ENCODE data around the gene PCA3.
"Not testable (repeated sequence)": the region's sequence is repeated elsewhere in the genome, so short reads cannot be mapped to it uniquely, and the experiment has no call there.

The PCA3 gene

DNA sequence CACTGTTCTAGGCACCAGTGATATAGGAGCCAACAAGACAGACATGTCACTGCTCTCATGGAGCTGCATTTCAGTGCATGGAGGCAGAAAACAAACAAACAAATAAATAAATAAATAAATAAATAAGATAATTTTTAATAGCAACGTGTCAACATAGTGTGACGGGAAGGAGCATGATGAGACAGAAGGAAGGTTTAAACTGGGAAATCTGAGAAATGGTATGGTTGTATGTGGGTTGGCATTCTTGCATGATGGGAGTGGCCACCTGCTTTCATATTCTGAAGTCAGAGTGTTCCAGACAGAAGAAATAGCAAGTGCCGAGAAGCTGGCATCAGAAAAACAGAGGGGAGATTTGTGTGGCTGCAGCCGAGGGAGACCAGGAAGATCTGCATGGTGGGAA is at the start of gene PCA3:
Gene PCA3, plus strand, starts transcription at position 301 of the 400 bp plus-strand sequence.
- DNase-seq = no peak

DNA sequence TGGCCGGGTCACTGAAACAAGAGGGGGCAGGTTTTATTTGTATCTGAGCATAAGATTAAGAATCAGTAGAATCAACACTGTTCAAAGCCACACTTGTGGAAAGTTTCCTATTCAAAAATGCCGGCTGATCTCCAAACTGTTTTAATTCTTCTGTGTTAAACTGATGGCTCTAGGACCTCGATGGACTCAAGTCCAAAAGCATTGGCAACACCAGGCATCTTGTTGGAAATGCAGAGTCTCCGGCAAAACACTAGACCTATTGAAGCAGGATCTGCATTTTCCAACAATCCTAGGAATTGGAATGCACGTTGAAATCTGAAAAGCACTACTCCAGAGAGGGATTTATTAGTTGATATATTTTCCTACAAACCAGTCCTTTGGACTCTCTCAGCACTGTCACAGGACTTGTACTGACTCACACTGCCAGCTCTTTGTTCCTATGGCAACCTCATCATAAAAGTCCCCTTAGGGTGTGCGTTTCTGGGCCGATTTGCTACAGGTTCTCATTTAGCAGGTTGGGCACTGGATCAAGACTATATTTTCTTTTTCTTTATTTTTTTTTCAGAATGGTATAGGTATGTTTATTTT is 48.1 kb upstream of the PCA3 start:
- DNase-seq = no peak

DNA sequence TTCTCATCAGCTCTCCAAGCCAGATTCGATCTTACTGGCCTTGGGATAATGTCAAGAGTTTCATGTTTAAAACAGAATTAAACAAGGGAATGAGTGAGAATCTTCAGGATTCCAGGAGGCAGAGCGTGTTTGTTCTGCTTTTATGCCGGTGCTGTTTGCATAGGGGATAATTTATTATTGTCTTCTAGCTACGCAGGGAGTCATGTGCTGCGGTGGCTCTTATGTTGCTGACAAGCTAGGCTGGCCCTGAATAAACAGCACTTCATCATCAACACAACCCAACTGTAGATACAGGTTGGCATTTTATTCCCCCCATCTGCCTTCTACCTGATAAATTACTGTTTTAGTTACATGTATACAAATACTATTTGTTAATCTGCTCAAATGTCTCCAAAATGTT is 47.1 kb upstream of the PCA3 start:
- no peak for DNase-seq

GRCh38 chr9:76717613-76718012 is 46.6 kb upstream of the PCA3 start:
- DNase-seq = no peak

DNA sequence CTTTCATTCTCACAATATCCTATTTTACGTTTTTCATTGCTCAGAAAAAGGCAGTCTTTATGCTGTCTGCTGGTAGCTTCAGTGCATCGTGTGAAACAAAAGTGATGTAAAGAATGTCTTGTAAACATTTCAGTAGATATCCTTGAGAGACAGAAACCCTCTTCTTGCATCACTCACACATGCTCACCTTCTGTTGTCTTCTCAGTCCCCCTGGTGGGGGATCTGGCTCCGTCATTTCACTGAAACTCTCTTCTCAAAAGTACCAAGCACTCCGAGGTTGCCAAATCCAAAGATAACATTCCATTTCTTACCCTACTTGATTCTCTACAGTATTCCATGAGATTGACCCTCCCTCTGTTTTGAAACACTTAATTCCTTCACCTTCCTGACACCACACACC is 46.1 kb upstream of the PCA3 start:
- no peak for DNase-seq

DNA sequence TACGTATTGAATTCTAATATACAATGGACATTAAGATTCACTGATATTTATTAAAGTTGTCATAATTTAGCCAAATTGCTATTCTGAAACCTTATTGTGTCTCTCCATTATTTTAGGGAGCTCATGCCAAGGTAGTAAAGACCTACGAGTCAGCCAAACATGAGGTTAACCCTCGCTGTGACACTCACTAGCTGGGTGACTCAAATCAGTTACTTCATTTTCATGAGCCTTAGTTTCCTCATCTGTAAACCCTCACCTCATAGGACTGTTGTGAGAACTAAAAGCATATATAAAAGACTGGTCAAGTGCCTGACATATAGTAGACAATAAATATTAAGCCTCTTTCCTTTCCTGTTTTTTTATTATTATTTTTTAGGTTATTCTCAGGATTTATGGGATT is 44.0 kb upstream of the PCA3 start:
- DNase-seq = no peak

GRCh38 chr9:76725011-76725546 is 39.2 kb upstream of the PCA3 start:
- DNase-seq = no peak

DNA sequence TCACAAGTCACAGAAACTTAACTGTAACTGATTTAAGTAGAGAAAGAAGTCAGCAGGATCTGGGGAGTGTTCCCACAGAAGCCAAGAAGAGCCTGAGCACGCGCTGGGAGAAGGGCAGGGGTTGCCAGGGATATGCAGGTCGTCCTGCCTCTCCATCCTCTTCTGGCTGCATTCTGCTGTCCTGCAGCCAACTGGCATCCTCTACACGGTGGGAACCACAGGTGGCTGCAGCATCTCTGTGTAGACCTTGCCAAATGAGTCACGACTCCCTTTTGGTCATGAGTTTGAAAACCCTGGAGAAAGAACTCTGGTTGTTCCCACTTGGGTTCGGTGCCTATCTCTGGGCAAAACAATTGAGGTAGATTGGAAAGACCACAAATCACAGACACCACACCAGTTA is 38.4 kb upstream of the PCA3 start:
- DNase-seq = no peak

DNA sequence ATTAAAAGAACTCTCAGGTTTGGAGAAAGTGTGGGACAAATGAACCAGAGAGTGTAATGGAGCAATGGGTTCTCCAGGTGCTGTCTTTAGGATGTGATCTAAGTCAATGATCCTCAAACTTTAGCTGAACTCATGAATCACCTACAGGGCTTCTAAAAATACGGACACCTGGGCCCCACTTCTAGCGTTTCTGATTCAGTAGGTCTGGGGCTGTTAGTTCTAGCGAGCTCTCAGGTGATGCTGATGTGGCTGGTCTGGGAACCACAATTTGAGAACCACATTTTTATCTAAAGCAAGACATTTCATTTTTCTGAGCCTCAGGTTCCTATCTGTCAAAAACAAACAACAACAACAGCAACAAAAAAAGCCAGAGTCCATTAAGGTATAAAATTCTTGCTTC is 35.1 kb upstream of the PCA3 start:
- DNase-seq = no peak

GRCh38 chr9:76729980-76730737 is 34.1 kb upstream of the PCA3 start:
- no peak for DNase-seq

DNA sequence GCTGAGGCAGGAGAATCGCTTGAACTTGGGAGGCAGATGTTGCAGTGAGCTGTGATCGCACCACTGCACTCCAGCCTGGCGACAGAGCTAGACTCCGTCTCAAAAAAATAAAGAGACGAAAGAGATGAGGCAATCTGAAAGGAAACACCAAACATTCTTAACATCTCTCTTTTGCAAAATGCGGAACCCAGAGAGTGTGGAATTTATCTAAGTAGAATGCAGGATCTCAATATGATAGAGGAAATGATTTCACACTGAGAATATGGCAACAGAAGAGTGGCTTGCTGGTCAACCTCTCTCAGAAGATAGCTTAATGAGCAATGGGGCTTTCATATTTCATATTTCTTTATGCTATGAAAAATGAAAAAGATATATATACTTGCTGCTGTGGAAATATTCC is 33.4 kb upstream of the PCA3 start:
- no peak for DNase-seq

DNA sequence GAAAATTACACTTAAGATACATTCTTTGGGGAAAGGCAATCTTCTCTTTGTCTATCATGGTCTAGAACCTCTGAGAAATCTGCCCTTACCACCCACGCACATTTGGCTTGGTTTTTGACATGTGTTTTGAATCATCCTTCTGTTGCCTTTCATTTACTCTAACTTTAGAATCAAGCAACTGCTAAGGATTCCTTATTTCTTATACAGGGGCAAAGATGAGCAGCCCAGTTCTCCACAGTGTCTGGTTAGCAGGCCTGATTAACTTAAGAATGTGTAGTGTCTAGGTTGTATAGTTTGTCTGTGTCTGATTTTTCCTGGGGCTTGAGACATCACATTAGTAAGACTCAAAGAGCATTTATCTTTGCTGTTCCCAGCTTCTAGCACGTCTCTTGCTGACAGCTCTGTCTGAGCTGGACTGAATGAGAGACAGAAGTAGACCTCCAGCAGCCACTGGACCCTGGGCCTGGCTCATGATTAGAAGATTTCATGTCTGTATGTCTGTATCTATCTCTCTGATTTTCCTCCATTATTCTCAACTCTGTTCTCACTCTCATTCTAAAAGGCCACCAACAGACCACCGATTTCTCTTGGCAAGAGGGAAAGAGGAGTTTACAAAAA is 31.8 kb upstream of the PCA3 start:
- no peak for DNase-seq

DNA sequence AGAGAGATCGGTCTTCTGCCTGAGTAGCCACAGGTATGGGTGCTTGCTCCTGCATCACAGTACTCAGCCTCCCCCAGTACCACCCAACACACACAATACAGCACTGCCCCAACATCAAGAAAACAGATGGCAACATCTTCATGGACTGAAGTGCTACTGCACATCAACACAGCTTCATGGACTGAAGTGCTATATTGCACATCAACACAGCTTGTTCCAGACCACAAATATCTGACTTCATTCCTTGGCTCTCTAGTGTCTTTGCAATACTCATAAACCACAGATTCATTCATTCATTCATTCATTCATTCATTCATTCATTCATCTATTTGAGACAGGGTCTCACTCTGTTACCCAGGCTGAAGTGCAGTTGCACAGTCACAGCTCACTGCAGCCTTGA is 31.1 kb upstream of the PCA3 start:
- DNase-seq = no peak

GRCh38 chr9:76734716-76735115 is 29.5 kb upstream of the PCA3 start:
- no peak for DNase-seq

DNA sequence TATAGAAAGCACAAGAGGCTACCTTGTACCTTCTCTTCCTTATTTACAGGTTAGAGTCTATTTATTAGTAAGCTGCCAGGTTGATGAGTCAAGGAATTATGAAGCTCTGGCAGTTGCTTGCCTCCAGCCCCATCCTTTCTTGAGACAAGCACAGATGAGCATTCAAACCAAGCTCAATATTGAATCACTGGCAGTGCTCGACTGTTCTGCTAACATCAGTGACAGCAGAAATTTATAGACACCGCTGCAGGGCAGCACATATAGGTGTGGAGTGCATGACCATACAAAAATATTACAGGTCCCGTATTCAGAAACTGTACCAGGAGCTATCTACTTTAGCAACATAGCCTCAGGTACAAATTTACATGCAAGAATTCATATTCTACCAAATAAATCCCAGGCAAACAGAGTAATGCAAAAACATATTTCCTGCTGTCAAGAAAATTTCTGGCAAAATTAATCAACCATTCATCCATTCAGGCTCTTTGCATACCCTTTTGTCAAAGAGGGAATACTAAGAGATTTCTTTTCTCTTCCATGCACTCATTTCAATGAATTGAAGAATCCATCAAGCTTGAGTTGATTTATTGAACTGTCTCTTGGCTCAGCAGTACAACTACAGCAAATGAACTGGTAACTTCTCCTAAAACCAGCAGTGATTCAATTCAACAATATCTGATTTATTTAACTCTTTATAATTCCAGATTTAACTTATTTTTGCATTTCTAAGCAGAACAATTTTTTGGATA is 26.9 kb upstream of the PCA3 start:
- no peak for DNase-seq

DNA sequence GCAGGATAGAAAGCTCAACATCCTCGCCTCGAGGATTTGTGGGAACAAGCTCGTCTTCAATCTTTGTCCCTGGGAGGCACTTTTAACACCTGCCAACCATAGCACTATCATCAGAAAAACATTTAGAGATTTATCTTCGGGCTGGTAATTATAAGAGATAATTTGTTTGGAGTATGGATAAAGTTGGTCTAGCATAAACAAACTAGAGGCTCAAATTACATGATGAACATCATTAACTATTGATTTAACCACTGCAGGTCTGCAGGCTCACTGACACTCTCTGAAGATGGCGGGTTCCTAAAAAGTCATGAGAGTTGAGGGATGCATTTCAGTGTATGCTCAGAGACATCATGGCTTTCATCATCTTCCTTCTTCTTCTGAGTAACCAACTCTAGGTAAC is 25.8 kb upstream of the PCA3 start:
- no peak for DNase-seq

DNA sequence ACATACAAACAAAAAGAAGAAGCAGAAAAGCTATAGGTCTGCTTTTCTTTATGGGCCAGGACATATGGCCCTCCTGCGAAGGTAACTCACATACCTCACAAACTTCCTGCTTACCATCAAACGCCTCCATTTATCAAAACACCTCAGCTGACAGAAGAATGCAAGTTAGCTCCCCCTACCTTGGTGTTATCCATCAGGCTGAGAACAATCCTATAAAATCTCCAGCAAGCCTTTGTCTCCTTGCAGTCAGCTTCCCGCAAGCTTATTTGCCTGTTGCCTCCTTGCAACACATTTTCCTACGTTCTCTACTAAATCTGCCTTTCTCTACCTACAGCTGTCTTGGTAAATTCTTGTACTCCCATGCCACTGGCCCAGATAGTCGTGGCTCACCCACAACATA is 22.7 kb upstream of the PCA3 start:
- no peak for DNase-seq

- DNase-seq = not testable (repeated sequence)
Measured at GRCh38 chr9:76742890-76743289, 21.3 kb upstream of the PCA3 start.

GRCh38 chr9:76743931-76744330 is 20.3 kb upstream of the PCA3 start:
- no peak for DNase-seq

- DNase-seq = no peak
Measured at GRCh38 chr9:76744336-76744735, 19.9 kb upstream of the PCA3 start.

DNA sequence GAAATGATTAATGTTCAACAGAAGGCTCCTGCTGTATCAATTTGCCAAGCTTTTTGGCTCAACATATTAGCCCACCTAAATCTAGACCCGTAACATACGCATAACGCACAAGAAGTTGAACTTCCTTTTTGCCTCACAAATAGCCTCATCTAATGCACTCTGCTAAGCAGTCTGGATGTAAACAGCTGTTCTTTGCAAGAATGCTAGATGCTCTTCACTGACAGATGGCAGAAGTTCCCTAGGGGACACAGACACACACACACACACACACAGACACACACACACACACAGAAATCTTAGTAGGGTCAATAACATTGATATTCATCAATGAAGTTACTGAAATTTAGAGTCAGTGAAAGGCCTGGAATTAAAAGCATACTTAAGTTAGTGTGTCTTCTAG is 13.2 kb upstream of the PCA3 start:
- DNase-seq = no peak

DNA sequence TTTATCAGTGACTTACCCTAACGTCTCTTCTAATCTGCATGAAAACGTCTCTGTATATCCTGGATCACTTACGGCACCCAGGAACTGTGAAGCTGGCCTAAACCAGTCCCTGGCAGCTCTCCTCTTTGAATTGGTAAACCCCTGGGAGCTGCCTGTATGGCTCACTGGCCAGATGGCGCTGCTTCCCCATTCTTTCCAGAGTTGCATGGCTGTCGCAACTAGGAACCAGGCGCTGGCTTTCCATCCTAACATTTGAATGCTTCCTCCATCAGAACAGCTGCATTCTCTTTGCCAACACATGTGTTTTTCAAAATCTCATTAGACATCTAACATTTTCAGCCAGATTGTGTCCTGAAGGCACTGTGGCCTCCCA is 8.0 kb upstream of the PCA3 start:
- no peak for DNase-seq

DNA sequence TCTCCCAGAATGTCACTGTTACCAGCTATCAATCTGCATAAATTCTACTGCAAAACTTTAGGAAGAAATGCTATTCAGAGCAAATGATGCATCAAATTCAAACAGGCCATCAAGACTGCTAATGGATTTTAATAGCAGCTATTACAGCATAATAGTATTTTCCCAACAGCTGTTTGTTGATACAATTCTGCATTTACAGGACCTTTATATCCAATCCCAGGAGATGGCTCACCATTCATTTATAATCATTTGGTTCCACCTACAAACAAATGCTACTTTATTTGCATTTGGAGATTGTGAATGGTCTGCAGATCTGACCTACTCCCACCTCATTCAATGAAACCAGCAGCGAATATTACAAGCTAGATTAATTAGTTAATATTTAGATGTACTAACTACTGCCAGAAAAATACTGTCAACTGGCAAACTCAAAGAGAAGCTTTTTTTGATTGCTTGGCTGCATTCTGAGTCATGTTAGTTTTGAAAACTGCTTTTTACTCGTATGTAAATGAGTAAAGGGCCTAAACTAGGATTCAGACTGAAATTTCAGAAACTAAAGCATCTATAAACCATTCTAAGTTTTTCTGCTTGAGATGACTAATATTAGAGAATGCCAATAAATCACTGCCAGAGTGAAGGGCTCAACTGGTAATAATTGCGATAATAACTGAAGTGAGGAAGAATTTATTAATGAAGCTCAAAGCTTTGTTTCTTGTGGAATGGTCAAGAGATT is 7.1 kb upstream of the PCA3 start:
- no peak for DNase-seq
